RWPE2 (cell line): ENCODE measurements around the gene SEMA5A.

Experiments used
- ATAC-seq: fragments of 200-7000 bp; cut with Tn5 transposase; 3 replicates; pipeline ENCODE4 v1.9.1; 2021; ENCODE audit warnings: low read depth
- DNase-seq: peaks from one replicate; pipeline ENCODE4 v3.0.0-alpha.2; 2020; ENCODE audit warnings: low spot score
- H3K27ac ChIP-seq: fragments of 450-650 bp; 2 replicates; pipeline ENCODE4 v1.5.1; 2017; ENCODE audit warnings: mild to moderate bottlenecking; ENCODE audit not compliant: poor library complexity, severe bottlenecking
- H3K27me3 ChIP-seq: fragments of 250-450 bp; sonication (Bioruptor Pico); 2 replicates; pipeline ENCODE4 v1.5.1; 2021; ENCODE audit warnings: mild to moderate bottlenecking, moderate library complexity; ENCODE audit not compliant: insufficient read depth, poor library complexity, severe bottlenecking
- H3K36me3 ChIP-seq: fragments of 250-450 bp; sonication (Bioruptor Pico); 2 replicates; pipeline ENCODE4 v1.5.1; 2020; ENCODE audit warnings: low read depth, mild to moderate bottlenecking, moderate library complexity
- H3K4me1 ChIP-seq: fragments of 250-450 bp; sonication (Bioruptor Pico); 2 replicates; pipeline ENCODE4 v1.5.1; 2021; ENCODE audit warnings: mild to moderate bottlenecking, moderate library complexity; ENCODE audit not compliant: insufficient read depth, poor library complexity, severe bottlenecking
- H3K4me3 ChIP-seq: fragments of 250-450 bp; sonication (Bioruptor Pico); 2 replicates; pipeline ENCODE4 v1.5.1; 2021; ENCODE audit warnings: mild to moderate bottlenecking, moderate library complexity; ENCODE audit not compliant: severe bottlenecking
- H3K9me3 ChIP-seq: fragments of 250-450 bp; sonication (Bioruptor Pico); 2 replicates; pipeline ENCODE4 v1.5.1; 2021; ENCODE audit warnings: mild to moderate bottlenecking, moderate library complexity; ENCODE audit not compliant: severe bottlenecking
- CTCF ChIP-seq: fragments of 450-650 bp; IDR thresholded peaks from one replicate; pipeline ENCODE4 v1.5.1; 2017; ENCODE audit warnings: mild to moderate bottlenecking, moderate library complexity; ENCODE audit not compliant: poor library complexity, severe bottlenecking

The SEMA5A gene

DNA sequence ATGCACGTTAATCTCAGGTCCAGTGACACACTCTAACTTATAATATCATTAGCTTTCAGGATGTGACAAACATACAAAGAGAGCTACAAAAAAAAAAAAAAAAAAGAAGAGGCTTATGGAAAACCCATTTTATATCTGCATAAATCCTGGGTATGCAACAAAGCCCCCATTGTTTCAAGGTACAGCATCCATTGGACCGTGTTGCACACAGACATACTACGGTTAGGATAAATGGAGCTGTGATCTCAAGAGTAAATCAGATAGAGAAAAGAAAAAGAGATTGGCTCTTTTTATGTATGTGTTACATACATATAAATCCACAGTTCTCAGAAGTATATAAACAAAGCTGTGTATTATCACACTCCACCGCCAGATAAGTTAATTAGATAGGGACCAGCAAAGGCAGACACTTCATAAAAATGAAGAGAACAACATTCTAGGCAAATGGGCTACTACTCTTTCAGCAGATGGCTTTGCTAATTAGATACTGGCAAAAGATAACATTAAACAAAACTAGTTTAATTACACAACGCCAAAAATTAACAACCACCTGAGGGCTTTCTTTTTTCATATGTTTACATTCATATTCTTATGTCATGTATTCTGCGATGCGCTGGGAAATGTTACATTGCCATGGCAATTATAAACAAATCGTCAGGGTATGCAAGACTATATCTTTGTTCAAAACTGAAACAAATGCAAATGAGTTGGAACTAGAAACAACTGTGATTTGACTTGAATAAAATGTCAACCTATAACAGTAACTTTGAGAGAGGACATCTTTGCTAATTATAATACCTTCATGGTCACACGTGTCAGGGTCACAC, 304.2 kb downstream of the SEMA5A start:
- no peak overlapping the region for H3K27ac ChIP-seq
- H3K27me3 ChIP-seq = no peaks in the 10 kb centered on the region
- DNase-seq = no peak
- H3K36me3 ChIP-seq = no peaks in the 10 kb centered on the region
- ATAC-seq = no peak
- no peak for TF ChIP-seq CTCF
- H3K4me1 ChIP-seq = peaks cover 12% of the 10 kb centered on the region
- H3K4me3 ChIP-seq = no peak overlapping the region
- no peaks in the 10 kb centered on the region for H3K9me3 ChIP-seq

DNA sequence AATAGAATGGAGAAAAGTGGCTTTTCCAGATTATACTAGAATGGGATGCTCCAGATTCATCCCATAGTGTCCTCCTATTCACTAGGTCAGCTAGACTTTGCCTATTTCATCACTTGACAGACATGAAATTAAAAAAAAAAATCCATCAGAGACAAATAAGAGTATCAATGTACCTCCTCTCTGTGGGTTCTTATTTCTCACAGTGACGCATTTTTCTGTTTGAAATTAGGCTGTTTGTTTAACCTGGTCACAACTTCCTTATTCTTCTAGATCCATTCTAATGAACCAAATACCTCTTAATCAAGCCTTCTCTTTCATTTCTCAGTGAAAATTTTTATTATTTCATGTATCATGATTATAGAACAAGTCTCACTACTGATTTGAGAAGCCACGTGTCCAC, 305.4 kb downstream of the SEMA5A start:
- Histone ChIP-seq H3K4me3 (no peak overlapping the region), H3K27me3 (no peaks in the 10 kb centered on the region), H3K36me3 (no peaks in the 10 kb centered on the region), H3K9me3 (no peaks in the 10 kb centered on the region), H3K27ac (no peak overlapping the region), H3K4me1 (peaks cover 12% of the 10 kb centered on the region)
- no peak for TF ChIP-seq CTCF
- DNase-seq = no peak
- no peak for ATAC-seq

GRCh38 chr5:9239626-9240025, 306.2 kb downstream of the SEMA5A start:
- Histone ChIP-seq H3K4me3 (no peak overlapping the region), H3K4me1 (peaks cover 12% of the 10 kb centered on the region), H3K9me3 (no peaks in the 10 kb centered on the region), H3K36me3 (no peaks in the 10 kb centered on the region), H3K27me3 (no peaks in the 10 kb centered on the region), H3K27ac (no peak overlapping the region)
- no peak for DNase-seq
- peak; percentile 59; the same call in 2 of the 3 replicates for ATAC-seq
- no peak for TF ChIP-seq CTCF

- no peaks in the 10 kb centered on the region for H3K9me3 ChIP-seq
- no peaks in the 10 kb centered on the region for H3K27me3 ChIP-seq
- peaks cover 12% of the 10 kb centered on the region for H3K4me1 ChIP-seq
- TF ChIP-seq CTCF = no peak
- no peak overlapping the region for H3K4me3 ChIP-seq
- no peaks in the 10 kb centered on the region for H3K36me3 ChIP-seq
- ATAC-seq (peak; percentile 38), DNase-seq (no peak)
- H3K27ac ChIP-seq = no peak overlapping the region
Measured at GRCh38 chr5:9239071-9239470, 306.8 kb downstream of the SEMA5A start.

GRCh38 chr5:9233712-9234111, 312.2 kb downstream of the SEMA5A start:
- no peaks in the 10 kb centered on the region for H3K36me3 ChIP-seq
- no peaks in the 10 kb centered on the region for H3K9me3 ChIP-seq
- ATAC-seq = no peak
- no peak overlapping the region for H3K27ac ChIP-seq
- no peaks in the 10 kb centered on the region for H3K27me3 ChIP-seq
- no peak overlapping the region for H3K4me3 ChIP-seq
- H3K4me1 ChIP-seq = no peaks in the 10 kb centered on the region
- no peak for DNase-seq
- no peak for TF ChIP-seq CTCF
